Mesenteric fat pad (tissue), 1 donor: ENCODE measurements around the gene MUCL3. TPM values are rescaled to one million over a fixed set of nuclear protein-coding genes. Genes with fewer than 3 reads are reported as not detected.
"Not testable (repeated sequence)": the region's sequence is repeated elsewhere in the genome, so short reads cannot be mapped to it uniquely, and the experiment has no call there.

Source experiments
- DNase-seq: peaks from one replicate; pipeline ENCODE4 v3.0.0-alpha.2; 2020; ENCODE audit warnings: low spot score
- total RNA-seq: library from RNA; stranded (reverse); fragmentation: NEBNext Ultra II Directional; extraction: Animal tissue kit (Norgen Biotek cat#: 25700); gene quantifications from one replicate; pipeline ENCODE4 v1.2.1, GENCODE V29; 2021
- donor health status: DM: yes; HTN: yes; CAD: no.

MUCL3 gene
- total RNA-seq, 1 donor from 2014 or later, result not detected

DNA sequence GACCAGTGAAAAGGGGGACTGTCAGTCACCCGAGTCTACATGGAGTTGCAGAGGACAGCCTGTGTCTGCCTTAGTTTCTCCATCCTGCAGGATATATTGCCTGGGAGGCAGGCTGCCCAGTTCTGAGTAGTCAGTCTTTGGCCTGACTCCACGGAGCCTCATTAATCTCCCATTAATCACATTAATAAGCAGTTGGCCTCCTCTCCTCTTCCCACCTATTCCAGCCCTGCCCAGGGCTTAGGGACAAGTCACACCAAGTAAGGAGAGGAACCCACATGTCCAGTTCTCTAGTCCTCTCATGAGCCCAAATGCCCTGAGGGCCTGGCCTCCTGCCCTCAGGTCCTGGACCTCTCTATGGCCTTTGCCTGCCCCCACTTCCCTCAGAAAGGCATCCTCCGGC is 1.3 kb upstream of the MUCL3 start:
- no peak for DNase-seq

- no peak for DNase-seq
Observed at GRCh38 chr6:30942338-30943060, 1.7 kb downstream of the MUCL3 start.

- DNase-seq, result no peak
Observed at GRCh38 chr6:30944051-30944450, 3.3 kb downstream of the MUCL3 start.

GRCh38 chr6:30945281-30945680 is 4.5 kb downstream of the MUCL3 start:
- DNase-seq, result no peak

- no peak for DNase-seq
Observed at GRCh38 chr6:30947231-30947630, 6.5 kb downstream of the MUCL3 start.

GRCh38 chr6:30948811-30949210 is 8.0 kb downstream of the MUCL3 start:
- no peak for DNase-seq

DNA sequence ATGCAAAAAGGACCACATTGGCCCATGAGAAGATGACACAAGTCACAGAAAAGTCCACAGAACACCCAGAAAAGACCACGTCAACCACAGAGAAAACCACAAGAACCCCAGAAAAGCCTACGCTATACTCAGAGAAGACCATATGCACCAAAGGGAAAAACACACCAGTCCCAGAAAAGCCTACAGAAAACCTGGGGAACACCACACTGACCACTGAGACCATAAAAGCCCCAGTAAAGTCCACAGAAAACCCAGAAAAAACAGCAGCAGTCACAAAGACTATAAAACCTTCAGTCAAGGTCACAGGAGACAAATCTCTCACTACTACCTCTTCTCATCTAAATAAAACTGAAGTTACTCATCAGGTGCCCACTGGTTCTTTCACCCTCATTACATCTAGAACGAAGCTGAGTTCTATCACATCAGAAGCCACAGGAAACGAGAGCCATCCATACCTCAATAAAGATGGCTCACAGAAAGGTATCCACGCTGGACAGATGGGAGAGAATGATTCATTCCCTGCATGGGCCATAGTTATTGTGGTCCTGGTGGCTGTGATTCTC is 11.2 kb downstream of the MUCL3 start:
- no peak for DNase-seq

GRCh38 chr6:30954631-30955366 is 14.0 kb downstream of the MUCL3 start:
- no peak for DNase-seq

- peak; percentile 95 for DNase-seq
Observed at GRCh38 chr6:30955367-30956042, 14.7 kb downstream of the MUCL3 start.

DNA sequence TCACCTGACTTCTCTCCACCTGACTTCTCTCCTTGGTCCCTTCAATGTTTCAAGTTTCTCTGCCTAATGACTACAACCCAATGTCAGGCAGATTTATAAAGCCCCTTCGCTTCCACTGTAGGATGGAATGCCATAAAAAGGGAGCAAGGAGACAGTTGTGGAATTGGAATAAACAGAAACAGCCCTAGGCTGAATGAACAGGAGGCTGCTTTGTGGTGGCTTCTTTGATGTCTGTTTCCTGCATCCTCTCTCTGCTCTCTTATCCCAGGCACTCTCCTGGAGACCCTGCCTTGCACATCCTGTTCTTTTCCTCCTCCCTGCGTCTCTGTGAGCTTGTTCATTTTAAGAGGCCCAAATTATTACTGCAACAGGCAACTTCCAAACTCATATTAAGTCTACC is 16.9 kb downstream of the MUCL3 start:
- no peak for DNase-seq

DNA sequence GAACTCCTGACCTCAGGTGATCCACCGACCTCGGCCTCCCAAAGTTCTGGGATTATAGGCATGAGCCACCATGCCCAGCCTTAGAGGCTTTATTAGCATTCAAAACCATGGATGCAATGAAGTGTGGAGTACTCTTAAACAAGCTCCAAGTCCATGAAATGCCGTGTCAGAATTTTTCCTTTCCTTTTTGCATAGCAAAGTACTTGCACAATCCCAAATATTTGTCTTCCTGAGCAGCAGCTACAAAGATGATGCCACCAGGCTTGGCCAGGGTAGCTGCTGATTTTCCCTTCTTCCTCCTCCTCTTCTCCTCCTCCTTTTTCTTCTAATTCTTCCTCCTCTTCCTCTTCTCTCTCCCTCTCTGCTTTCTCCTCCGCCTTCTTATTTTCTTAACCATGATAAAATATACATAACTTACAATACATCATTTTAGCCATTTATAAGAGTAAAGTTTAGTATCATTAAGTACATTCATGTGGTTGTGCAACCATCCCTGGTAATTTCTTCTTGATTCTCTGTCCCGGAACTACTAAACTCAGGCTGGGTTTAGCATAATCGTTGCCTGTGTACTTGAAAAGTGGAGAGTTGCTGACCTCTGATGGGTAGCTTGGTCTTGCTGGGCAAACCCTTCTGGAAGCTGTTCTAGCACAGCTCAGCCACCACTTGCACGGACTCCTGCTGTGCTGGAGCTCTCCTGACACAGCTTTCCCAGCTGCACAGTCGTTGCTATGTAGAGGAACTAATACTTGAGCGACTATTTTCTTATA is 20.3 kb downstream of the MUCL3 start:
- DNase-seq, result no peak

GRCh38 chr6:30962716-30963115 is 21.9 kb downstream of the MUCL3 start:
- DNase-seq, result no peak

- DNase-seq, result no peak
Observed at GRCh38 chr6:30963641-30964040, 22.9 kb downstream of the MUCL3 start.

GRCh38 chr6:30964075-30964474 is 23.3 kb downstream of the MUCL3 start:
- no peak for DNase-seq

DNA sequence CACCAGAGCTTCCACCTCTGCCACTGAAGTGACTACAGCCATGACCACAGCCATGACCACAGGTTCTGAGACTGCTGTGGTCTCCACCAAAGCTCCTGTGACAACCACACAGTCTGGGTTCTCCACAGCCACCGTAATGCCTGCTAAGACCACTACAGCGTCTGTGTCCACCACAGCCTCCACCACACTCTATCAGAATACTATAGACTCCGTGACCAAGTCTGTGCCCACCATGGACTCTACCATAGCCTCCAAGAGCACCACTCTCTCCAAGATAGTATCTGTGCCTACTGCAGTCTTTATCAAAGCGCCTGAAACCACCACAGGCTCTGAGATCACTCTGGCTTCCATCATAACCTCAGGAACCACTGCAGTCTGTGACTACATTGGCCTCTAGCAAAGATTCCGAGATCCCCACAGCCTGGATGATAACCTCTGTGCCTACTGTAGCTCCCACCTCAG is 24.4 kb downstream of the MUCL3 start:
- DNase-seq, result no peak

DNA sequence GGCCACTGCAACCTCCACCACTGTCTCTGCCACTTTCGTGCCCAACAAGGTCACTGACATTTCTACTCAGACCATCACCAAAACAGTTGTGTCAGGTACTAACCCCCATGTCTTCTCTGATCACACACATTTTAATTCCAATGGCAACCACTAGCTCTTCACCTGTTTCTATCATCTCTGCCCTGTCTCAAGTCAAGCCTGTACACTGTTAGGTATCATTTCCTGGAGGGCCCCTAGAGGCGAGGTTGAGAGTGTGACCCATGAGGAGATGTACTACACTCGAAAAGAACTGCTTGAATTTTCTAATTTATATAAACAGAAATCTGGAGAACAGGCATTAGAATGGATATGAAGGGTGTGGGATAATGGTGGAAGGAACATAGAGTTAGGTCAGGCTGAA is 25.4 kb downstream of the MUCL3 start:
- no peak for DNase-seq

DNA sequence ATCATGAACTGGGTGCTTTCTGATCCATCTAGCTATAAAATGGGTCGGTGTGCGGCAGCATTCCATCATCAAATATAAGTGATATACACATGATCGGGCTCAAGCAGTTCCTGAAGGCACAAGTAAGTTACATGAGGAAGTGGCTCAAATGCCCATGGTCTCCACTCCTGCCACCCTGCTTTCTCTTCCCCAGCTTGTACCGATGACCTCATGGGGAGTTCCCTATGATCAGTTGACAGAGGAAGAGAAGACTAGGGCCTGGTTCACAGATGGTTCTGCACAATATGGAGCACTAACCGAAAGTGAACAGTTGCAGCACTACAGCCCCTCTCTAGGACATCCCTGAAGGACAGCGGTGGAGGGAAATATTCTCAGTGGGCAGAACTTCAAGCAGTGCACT is 28.4 kb downstream of the MUCL3 start:
- not testable (repeated sequence) for DNase-seq

DNA sequence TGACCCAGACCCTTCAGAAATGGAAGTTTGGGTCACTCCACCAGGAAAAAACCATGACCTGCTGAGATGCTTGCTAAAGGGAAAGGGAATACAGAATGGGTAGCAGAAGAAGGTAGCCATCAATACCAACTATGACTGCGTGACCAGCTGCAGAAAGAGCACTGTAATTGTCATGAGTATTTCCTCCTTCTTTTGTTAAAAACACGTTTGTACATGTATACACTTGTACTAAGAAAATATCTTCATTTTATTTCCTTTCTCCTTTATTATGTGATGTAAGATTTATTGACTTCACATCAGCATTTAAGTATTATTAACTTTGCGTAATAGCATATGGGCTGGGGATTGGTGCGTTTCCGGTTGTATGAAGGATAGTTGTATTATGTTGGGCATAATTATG is 30.2 kb downstream of the MUCL3 start:
- DNase-seq, result no peak

DNA sequence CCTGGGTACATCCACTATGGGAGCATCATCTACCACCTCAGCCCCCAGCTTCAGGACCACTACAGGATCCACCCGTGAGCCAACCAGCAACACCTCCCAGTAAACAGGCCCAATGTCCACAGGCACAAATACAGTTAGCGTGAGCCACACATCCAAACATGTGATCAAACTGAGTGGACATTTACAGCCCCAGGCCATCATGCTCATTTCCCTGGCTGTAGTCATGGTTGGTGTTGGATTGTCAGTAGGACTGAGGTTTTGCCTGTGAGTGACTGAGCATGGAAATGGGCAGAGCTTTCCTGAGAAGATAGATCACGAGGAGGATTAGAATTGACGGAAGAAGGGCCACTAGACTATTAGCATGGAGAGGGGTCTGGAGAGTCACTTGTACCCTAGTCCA is 32.0 kb downstream of the MUCL3 start:
- no peak for DNase-seq

- no peak for DNase-seq
Observed at GRCh38 chr6:30974490-30975252, 33.9 kb downstream of the MUCL3 start.
